ENCODE results near the gene EML3. TPM values are rescaled to one million over a fixed set of nuclear protein-coding genes. Genes with fewer than 3 reads are reported as not detected.
A peak's percentile ranks its signal among the peaks of the same experiment; 100 is the strongest.
"Not testable (repeated sequence)": the region's sequence is repeated elsewhere in the genome, so short reads cannot be mapped to it uniquely, and the experiment has no call there.

EML3 gene
- total RNA-seq, 1 donor from 2014 or later = 66.1 TPM

GRCh38 chr11:62600367-62601121 lies 12.0 kb downstream of the EML3 start:
- no peak for DNase-seq (ENCODE audit: low spot score)

DNA sequence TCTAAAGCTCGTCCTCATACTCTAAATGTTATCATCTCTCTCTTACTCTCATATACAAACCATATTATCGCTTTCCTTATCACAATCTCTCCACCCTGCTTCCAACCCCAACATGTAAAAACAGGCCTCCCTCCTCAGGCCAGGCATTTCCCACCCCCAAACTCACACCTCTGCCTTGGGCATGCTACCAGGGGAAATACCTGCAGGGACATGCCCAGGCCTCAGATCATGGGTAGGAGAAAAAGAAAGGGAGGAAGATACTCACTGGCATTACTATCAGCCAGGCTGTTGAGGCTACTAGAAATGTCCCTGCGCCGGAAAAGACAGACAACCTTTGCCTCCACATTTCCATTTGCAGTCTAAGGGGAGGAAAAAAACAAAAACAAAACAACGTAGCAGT lies 12.7 kb downstream of the EML3 start:
- DNase-seq (ENCODE audit: low spot score) = no peak

DNA sequence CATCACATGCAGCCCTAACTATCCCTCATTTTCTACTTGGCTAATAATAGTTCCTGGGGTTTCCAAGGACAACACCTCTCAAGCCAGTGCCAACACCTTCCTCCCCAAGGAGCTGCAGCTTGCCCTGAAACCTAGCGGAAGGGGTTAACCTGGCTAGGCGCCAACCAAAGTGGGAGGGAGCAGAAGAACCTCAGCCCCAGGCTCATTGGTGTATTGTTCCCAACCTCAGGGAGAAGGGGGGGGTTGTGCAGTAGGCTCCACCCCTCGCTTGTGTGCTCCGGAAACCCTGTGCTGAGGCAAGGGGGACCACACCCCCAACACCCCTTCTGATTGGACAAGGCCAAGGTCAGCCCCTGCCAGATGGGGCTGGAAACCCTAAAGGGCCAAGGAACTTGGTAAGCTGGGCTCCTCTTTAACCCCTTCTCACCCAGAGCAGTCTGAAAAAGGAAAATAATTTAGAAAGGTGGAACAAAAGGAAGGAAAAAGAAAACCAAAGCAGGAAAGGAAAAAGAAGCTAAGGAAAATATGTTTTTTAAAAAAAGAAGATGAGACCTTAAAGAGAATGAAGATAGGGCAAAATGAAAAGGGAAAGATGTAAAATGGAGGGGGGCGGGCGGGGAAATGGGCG lies 13.4 kb downstream of the EML3 start:
- peak; percentile 93 for DNase-seq (ENCODE audit: low spot score)

DNA sequence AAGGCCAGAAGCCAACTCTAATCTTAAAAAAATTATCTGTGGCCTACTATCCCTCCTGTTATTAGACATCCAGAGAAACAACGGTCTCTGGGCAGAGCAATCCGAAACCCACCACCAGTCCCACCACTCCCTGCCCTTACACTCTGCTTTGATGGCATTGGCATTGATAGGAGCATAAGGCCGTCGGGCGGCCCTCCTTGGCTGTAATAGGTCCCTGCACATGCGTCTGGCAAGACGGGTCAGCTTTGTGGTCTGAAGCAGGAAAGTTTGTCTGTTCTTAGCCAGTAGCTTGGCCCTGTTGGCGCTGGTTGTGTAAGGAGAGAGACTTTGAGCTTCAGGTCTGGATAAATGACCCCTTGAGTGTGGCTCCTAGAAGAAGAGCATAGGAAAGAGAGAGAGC lies 17.5 kb downstream of the EML3 start:
- no peak for DNase-seq (ENCODE audit: low spot score)

DNA sequence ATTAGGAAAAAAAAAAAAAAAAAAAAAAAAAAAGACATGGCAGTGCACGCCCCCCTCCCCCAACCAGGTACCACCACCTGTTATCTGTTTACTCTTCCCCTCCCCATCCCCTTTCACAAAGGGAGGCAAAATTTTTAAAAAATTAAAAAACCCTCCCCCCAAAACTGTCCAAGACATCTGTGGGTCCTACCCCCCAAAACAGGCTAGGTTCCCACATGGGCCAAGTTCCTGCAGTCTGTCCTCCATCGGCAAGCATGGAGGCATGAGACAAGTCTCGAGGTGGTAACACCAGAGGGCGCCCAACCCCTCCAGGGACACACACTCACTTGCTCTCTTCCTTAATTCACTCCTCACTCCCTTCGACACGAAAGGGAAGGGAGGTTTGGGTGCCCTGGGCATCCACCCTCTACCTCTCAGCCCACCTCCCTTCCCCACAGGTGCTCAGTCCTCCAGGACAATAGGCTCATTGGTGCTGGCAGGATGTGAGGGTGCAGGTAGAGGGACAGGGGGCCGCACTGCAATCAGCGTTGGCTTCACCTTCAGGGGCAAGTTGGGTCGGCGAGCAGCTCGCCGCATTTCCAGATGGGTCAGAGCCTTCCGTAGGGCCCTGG lies 19.0 kb downstream of the EML3 start:
- peak; percentile 84 for DNase-seq (ENCODE audit: low spot score)

- no peak for DNase-seq (ENCODE audit: low spot score)
Observed at GRCh38 chr11:62592989-62593421, 19.6 kb downstream of the EML3 start.

GRCh38 chr11:62592146-62592815 lies 20.3 kb downstream of the EML3 start:
- no peak for DNase-seq (ENCODE audit: low spot score)

DNA sequence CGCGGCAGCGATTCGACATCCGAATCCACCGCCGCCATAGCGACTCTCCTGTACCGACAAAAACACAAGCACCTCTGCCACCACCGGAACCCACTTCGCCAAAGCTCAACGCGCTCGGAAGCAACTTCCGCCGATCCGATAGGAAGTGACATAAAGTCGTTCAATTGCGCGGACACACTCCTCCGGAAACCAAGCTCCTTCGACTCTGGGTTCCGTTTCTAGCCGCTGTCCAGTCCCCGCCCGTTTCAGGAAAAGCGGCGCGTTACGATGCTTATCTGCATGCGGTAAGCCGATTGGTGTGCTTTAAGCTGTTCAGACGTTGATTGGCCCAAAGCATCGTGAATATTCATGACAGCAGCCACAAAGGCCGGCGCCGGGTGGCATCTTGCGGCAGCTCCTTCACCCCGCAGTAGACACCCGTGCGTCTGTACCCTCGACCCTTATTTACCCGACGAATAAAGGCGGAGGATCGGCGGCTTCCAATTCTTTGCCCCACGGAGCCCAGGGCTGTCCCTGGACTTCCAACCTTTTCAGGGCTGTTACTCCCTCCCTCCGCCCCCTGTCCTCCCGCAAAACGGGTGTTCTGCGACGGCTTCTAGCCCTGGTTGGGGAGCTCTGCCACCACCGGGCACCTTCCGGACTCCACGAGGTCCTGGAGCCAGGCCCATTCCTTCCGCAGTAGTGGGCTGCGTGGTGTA lies 21.0 kb downstream of the EML3 start, which contains the start of gene TUT1:
Gene TUT1, minus strand, starts transcription at position 76 of the 698 bp plus-strand sequence. Its CDS starts 38 bp downstream, at position 38.
- DNase-seq (ENCODE audit: low spot score) = peak; percentile 98

DNA sequence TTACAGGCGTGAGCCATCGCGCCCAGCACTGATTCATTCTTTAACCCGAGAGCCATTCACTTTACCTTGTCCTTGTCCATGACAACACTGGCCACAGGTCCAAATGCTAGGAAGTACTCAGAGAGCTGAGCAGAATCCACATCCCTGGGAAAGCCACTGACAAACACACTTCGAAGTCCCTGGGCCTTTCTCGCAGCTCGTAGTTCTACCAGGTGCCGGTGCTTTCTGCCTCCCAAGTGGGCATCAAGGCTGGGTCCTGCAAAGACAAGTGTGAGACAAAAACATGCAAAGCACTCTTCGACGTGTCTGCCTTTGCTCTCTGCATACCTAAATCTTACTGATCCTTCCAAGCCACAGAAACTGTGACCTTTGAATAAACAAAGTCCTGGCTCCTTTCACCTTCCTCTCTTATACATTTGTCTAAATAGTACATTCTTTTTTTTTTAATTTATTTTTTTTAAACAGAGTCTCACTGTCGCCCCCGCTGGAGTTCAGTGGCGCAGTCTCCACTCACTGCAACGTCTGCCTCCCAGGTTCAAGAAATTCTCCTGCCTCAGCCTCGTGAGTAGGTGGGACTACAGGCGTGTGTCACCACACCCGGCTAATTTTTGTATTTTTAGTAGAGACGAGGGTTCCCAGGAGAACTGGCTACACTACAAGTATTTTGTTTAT lies 23.5 kb downstream of the EML3 start:
- no peak for DNase-seq (ENCODE audit: low spot score)

DNA sequence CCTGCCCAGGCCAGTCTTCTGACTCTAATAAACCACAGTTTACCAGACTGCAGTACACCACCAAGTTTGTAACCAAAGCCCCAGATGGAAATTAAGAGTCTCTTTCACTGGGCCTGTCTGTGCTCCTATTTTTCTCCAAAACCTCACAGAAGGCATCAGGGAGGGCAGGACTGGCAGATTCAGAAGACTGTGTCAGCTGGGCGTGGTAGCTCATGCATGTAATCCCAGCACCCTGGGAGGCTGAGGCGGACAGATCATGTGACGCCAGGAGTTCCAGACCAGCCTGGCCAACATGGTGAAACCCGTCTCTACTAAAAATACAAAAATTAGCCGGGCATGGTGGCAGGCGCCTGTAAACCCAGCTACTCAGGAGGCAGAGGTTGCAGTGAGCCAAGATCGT lies 27.2 kb downstream of the EML3 start:
- not testable (repeated sequence) for DNase-seq (ENCODE audit: low spot score)

DNA sequence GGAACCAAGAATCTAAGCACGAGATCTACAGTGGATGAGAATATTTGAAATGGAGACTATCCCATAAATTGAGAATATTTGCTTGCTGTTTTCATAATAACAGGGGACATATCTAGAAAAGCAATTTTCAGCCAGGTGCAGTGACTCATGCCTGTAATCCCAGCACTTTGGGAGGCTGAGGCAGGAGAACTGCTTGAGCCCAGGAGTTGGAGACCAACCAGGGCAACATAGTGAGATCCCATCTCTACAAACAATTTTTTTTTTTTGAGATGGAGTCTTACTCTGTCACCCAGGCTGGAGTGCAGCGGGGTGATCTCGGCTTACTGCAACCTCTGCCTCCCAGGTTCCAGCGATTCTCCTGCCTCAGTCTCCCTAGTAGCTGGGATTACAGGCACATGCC lies 30.8 kb downstream of the EML3 start:
- DNase-seq (ENCODE audit: low spot score) = not testable (repeated sequence)

DNA sequence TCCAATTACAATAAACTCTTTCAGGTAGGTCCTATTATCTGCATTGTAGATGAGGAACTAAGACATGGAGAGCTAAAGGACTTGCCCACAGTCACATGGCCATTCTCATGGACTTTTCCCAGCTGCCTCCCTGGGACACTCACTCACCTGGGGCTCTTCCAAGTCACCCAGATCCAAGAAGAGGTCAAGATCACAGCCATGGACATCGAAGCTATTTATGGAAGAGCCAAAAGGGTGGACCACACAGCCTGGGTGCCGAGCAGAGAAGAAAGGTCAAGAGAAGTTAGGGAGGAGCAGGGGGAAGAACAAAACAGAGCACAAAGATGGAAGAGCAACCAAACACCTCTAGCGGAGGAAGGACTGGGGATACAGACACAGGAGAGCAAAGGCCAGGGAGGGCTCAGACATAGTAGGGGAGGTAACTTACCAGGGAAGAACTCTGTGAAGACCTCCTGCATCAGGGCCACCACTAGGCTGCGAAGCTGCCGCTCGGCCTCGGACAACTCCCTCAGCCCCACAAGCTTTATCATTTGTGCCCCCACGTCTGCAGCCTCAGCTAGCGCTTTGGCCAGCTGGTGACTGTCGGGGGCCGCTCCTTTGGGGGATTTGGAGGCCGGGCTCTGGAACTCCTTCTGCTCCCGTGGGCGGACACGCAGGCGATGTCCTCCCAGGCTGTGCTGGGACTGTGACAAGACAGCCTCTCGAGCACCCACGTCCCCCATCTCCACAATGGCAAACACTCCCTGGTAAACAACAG lies 31.4 kb downstream of the EML3 start:
- no peak for DNase-seq (ENCODE audit: low spot score)

- DNase-seq (ENCODE audit: low spot score) = no peak
Observed at GRCh38 chr11:62579252-62579651, 33.3 kb downstream of the EML3 start.

DNA sequence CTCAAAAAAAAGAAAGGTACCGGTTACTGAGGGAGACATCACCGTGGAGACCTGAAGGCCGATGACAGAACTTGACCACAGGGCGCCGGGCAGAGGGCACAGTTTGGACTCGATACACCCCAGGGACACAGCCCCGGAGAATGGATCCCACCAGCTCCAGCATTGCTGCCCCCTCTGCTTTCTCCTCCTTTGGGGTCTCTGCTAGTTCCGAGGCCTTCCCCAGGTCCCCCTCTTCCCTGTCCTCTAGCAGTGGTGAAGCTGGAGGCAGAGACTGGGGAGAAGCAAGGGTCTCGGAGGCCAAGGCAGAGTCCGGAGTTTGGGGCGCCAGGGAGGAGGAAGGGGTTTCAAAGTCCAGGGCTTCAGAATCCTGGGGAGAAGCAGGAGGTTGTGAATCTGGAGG lies 34.0 kb downstream of the EML3 start:
- DNase-seq (ENCODE audit: low spot score) = no peak

DNA sequence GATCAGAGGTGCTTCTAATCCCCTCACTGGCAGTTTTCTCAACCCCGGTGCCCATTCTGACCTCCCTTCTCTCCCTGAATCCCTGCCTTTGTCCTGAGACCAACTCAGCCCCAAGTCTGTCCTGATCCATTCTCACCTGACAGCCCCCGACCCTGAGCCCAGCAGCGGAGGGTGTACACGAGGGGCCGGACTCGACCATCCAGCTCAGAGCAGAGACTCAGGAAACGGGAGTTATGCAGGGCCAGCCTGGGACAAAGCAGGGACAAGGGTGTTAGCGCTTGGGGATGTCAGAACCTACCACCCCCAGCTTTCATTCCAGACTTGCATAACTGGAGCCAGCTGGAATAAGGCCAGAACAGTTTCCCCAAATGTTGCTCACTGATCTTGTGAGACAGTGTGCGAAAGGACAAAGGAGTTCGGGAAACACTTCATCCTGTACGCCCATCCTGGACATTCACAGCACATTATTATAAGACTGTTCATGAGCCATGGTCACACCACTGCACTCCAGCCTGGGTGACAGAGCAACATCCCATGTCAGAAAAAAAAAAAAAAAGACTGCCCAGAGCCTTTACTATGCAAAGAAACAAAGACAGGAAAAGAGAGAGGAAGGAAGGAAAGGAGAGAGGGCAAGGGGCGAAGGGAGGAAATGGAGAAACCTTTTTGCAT lies 35.4 kb downstream of the EML3 start:
- DNase-seq (ENCODE audit: low spot score) = no peak

DNA sequence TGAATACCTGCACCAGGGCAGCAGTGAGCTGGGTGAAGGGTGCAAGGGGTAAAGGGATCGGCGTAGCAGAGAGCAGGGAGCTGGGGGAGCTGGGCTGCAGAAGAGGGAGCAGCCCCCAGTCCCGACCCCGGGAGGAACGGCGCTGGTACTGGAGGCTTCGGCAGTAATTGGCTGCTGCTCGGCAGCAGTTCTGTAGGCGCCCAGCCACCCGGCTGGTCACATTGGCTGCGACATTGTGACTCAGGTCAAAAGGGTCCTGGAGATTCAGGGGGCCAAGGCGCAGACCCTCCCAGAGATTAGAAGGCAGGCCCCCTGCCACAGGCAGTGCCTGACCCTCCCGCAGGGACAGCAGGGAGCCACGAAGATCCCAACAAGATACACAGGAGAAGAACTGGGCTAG lies 36.7 kb downstream of the EML3 start:
- no peak for DNase-seq (ENCODE audit: low spot score)

DNA sequence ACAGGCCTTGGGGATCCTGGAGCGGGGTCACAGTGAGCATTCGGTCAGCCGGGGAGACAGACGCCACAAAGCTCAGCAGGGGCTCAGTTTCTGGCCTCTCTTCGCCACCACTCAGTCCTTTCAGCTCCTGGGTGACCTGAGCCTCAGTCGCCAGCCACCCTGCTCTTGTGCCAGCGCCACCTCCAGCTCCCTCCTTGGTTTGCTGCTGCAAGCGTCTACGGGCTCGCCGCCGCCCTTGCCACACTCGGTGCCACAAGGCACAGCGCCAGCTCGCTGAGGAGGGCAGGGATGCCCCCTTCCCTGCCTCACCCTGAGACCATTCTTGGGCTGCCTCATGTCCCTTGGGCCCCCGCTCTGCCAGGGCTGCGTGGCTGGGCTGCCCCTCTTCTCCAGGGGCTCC lies 37.4 kb downstream of the EML3 start:
- DNase-seq (ENCODE audit: low spot score) = no peak

- DNase-seq (ENCODE audit: low spot score) = no peak
Observed at GRCh38 chr11:62574363-62575071, 38.1 kb downstream of the EML3 start.
